Common myeloid progenitor, CD34-positive (primary cell): ENCODE data around the gene QSOX1.
A peak's percentile ranks its signal among the peaks of the same experiment; 100 is the strongest.

Experiments
- CTCF ChIA-PET: fragments of 350-600 bp; sonication (Branson Sonifier 250); formaldehyde crosslinking; loops from one replicate; lab custom pipeline; 2021; ENCODE audit warnings: antibody characterized with exemption; lab: Charles Lee
- POLR2A ChIA-PET: fragments of 350-600 bp; sonication (Branson Sonifier 250); formaldehyde crosslinking; loops from one replicate; lab custom pipeline; 2021; ENCODE audit warnings: antibody characterized with exemption; lab: Charles Lee
- DNase-seq, 3 donors: peaks; one replicate each; pipeline versions ENCODE4 v3.0.0 to v3.0.0-alpha.2; 2013
- H3K27ac ChIP-seq, 2 experiments: 1 replicate in 1 of 2; 2 replicates in 1 of 2; pipeline ENCODE4 v1.7.0; 2013; ENCODE audit warnings: inconsistent platforms in 2 of 2, low read length in 2 of 2, mild to moderate bottlenecking in 2 of 2, low read depth in 1 of 2, moderate library complexity in 1 of 2; ENCODE audit not compliant: severe bottlenecking in 2 of 2, insufficient read depth in 1 of 2, poor library complexity in 1 of 2
- H3K27me3 ChIP-seq, 5 experiments: replicated peaks in 2 of 5; 1 replicate in 3 of 5; 2 replicates in 2 of 5; pipeline versions ENCODE4 v1.6.1 to v1.7.0; 2013; ENCODE audit warnings: low read length in 4 of 5, mild to moderate bottlenecking in 2 of 5, moderate library complexity in 2 of 5, inconsistent platforms in 1 of 5; ENCODE audit not compliant: insufficient read depth in 5 of 5, control insufficient read depth in 4 of 5
- H3K36me3 ChIP-seq, 4 experiments: 1 replicate in 2 of 4; 2 replicates in 2 of 4; pipeline versions ENCODE4 v1.6.1 to v1.7.0; 2013; ENCODE audit warnings: low read length in 3 of 4, control low read depth in 1 of 4, mild to moderate bottlenecking in 1 of 4; ENCODE audit not compliant: control insufficient read depth in 4 of 4, insufficient read depth in 4 of 4
- H3K4me1 ChIP-seq, 4 experiments: 1 replicate in 3 of 4; 2 replicates in 1 of 4; pipeline versions ENCODE4 v1.6.1 to v1.7.1; 2013; ENCODE audit warnings: low read length in 3 of 4, mild to moderate bottlenecking in 3 of 4, control low read depth in 1 of 4, inconsistent platforms in 1 of 4, moderate library complexity in 1 of 4; ENCODE audit not compliant: control insufficient read depth in 4 of 4, insufficient read depth in 4 of 4; ENCODE audit errors: control extremely low read depth in 1 of 4
- H3K4me3 ChIP-seq, 7 experiments: 1 replicate in 4 of 7; 2 replicates in 3 of 7; pipeline versions ENCODE4 v1.5.1 to v1.7.0; 2013; ENCODE audit warnings: mild to moderate bottlenecking in 7 of 7, low read length in 6 of 7, moderate library complexity in 6 of 7, inconsistent platforms in 2 of 7, low read depth in 2 of 7, control low read depth in 1 of 7; ENCODE audit not compliant: insufficient read depth in 4 of 7, control insufficient read depth in 1 of 7; ENCODE audit errors: extremely low read depth in 1 of 7
- H3K9me3 ChIP-seq, 5 experiments: 1 replicate in 4 of 5; 2 replicates in 1 of 5; pipeline versions ENCODE4 v1.6.1 to v1.7.1; 2013; ENCODE audit warnings: low read length in 4 of 5, mild to moderate bottlenecking in 2 of 5, inconsistent platforms in 1 of 5, low read depth in 1 of 5, moderate library complexity in 1 of 5; ENCODE audit not compliant: control insufficient read depth in 4 of 5, insufficient read depth in 2 of 5; ENCODE audit errors: control extremely low read depth in 1 of 5
- WGBS: methylation state at CpG from one replicate; pipeline ENCODE4 v1.1.5; 2013; ENCODE audit not compliant: insufficient coverage; 5-methylcytosine and 5-hydroxymethylcytosine counted together

QSOX1 gene

GRCh38 chr1:180248176-180248575 is 93.5 kb downstream of the QSOX1 start:
- H3K4me3 ChIP-seq, result no peak overlapping the region
- no peaks in the 10 kb centered on the region for H3K36me3 ChIP-seq
- no peaks in the 10 kb centered on the region for H3K9me3 ChIP-seq
- ChIA-PET POLR2A (no interaction called here), CTCF (interaction anchor here (1.0 to 1.2 kb wide), 3 partner anchors 25 to 434 kb away, joined by 3 to 6 read pairs (median 3); no protein-coding TSS in a partner anchor)
- DNase-seq, result no peak
- H3K27ac ChIP-seq, result no peak overlapping the region
- no peaks in the 10 kb centered on the region for H3K4me1 ChIP-seq
- 98% methylated on average over 7 of the region's 7 CpGs for WGBS
- peaks cover 0 to 9% (median 3%) of the 10 kb centered on the region in 5 experiments for H3K27me3 ChIP-seq

- ChIA-PET CTCF (interaction anchor here (0.9 to 1.5 kb wide), 3 partner anchors 8 to 233 kb away, joined by 3 to 6 read pairs (median 3); no protein-coding TSS in a partner anchor), POLR2A (no interaction called here)
- 95% methylated on average over 5 of the region's 11 CpGs for WGBS
- no peak overlapping the region for H3K27ac ChIP-seq
- H3K9me3 ChIP-seq, result no peaks in the 10 kb centered on the region
- peak in 2 of 3 donors; percentile 27 to 29 for DNase-seq
- no peak overlapping the region for H3K4me3 ChIP-seq
- peaks cover 0 to 5% (median 0%) of the 10 kb centered on the region in 5 experiments for H3K27me3 ChIP-seq
- no peaks in the 10 kb centered on the region for H3K4me1 ChIP-seq
- no peaks in the 10 kb centered on the region for H3K36me3 ChIP-seq
These were observed 94.3 kb downstream of the QSOX1 start for GRCh38 chr1:180248731-180249681.

- 96% methylated on average over 4 of the region's 13 CpGs for WGBS
- no peaks in the 10 kb centered on the region for H3K36me3 ChIP-seq
- H3K4me1 ChIP-seq, result no peaks in the 10 kb centered on the region
- ChIA-PET CTCF (interaction anchor here (0.9 to 1.5 kb wide), 2 partner anchors 7 to 232 kb away, joined by 3 read pairs; no protein-coding TSS in a partner anchor), POLR2A (no interaction called here)
- H3K4me3 ChIP-seq, result no peak overlapping the region
- H3K9me3 ChIP-seq, result no peaks in the 10 kb centered on the region
- no peak overlapping the region for H3K27ac ChIP-seq
- no peaks in the 10 kb centered on the region for H3K27me3 ChIP-seq
- DNase-seq, result no peak
These were observed 95.2 kb downstream of the QSOX1 start for GRCh38 chr1:180249725-180250498.

- no peaks in the 10 kb centered on the region for H3K36me3 ChIP-seq
- POLR2A ChIA-PET, result no interaction called here
- CTCF ChIA-PET, result no interaction called here
- H3K27ac ChIP-seq, result no peak overlapping the region
- no peaks in the 10 kb centered on the region for H3K4me1 ChIP-seq
- 89% methylated on average over 7 of the region's 7 CpGs for WGBS
- H3K27me3 ChIP-seq, result no peaks in the 10 kb centered on the region
- no peaks in the 10 kb centered on the region for H3K9me3 ChIP-seq
- DNase-seq, result no peak
- no peak overlapping the region for H3K4me3 ChIP-seq
These were observed 95.8 kb downstream of the QSOX1 start for GRCh38 chr1:180250499-180250770.

- H3K36me3 ChIP-seq, result no peaks in the 10 kb centered on the region
- 82% methylated on average over 13 of the region's 16 CpGs for WGBS
- H3K4me1 ChIP-seq, result no peaks in the 10 kb centered on the region
- H3K9me3 ChIP-seq, result no peaks in the 10 kb centered on the region
- H3K4me3 ChIP-seq, result no peak overlapping the region
- no peaks in the 10 kb centered on the region for H3K27me3 ChIP-seq
- DNase-seq, result no peak
- CTCF ChIA-PET, result interaction anchor here (1.0 to 3.4 kb wide), 3 partner anchors 158 to 232 kb away, joined by 3 to 21 read pairs (median 4); no protein-coding TSS in a partner anchor
- POLR2A ChIA-PET, result no interaction called here
- H3K27ac ChIP-seq, result no peak overlapping the region
These were observed 96.3 kb downstream of the QSOX1 start for GRCh38 chr1:180250883-180251509.

- Histone ChIP-seq H3K4me1 (no peaks in the 10 kb centered on the region), H3K9me3 (no peaks in the 10 kb centered on the region), H3K27ac (no peak overlapping the region), H3K27me3 (peaks cover 0 to 1% (median 0%) of the 10 kb centered on the region in 5 experiments), H3K4me3 (no peak overlapping the region), H3K36me3 (no peaks in the 10 kb centered on the region)
- no peak for DNase-seq
- CTCF ChIA-PET, result interaction anchor here (0.7 to 3.4 kb wide), 7 partner anchors 10 to 231 kb away, joined by 3 to 21 read pairs (median 3); no protein-coding TSS in a partner anchor
- WGBS, result 97% methylated on average over 8 of the region's 9 CpGs
- POLR2A ChIA-PET, result no interaction called here
These were observed 97.0 kb downstream of the QSOX1 start for GRCh38 chr1:180251526-180252305.
